ENCODE results near the gene TMEM178B.

The TMEM178B gene

GRCh38 chr7:141451232-141451631 is 377.4 kb downstream of the TMEM178B start:
- no peak overlapping the region for H3K4me3 ChIP-seq (replicated peaks; ENCODE audit: low read depth, low read length)
- no peak for DNase-seq (ENCODE audit: low read depth)
- TF ChIP-seq CTCF (IDR thresholded peaks at IDR 0.05; ENCODE audit: low read length, missing control alignments), result no peak

GRCh38 chr7:141452911-141453310 is 379.0 kb downstream of the TMEM178B start:
- no peak overlapping the region for H3K4me3 ChIP-seq (replicated peaks; ENCODE audit: low read depth, low read length)
- TF ChIP-seq CTCF (IDR thresholded peaks at IDR 0.05; ENCODE audit: low read length, missing control alignments), result no peak
- no peak for DNase-seq (ENCODE audit: low read depth)

- TF ChIP-seq CTCF (IDR thresholded peaks at IDR 0.05; ENCODE audit: low read length, missing control alignments), result no peak
- no peak for DNase-seq (ENCODE audit: low read depth)
- no peak overlapping the region for H3K4me3 ChIP-seq (replicated peaks; ENCODE audit: low read depth, low read length)
Observed at GRCh38 chr7:141454338-141454737, 380.5 kb downstream of the TMEM178B start.

- no peak for TF ChIP-seq CTCF (IDR thresholded peaks at IDR 0.05; ENCODE audit: low read length, missing control alignments)
- no peak overlapping the region for H3K4me3 ChIP-seq (replicated peaks; ENCODE audit: low read depth, low read length)
- DNase-seq (ENCODE audit: low read depth), result no peak
Observed at GRCh38 chr7:141455723-141456122, 381.9 kb downstream of the TMEM178B start.

- H3K4me3 ChIP-seq (replicated peaks; ENCODE audit: low read depth, low read length), result no peak overlapping the region
- TF ChIP-seq CTCF (IDR thresholded peaks at IDR 0.05; ENCODE audit: low read length, missing control alignments), result no peak
- no peak for DNase-seq (ENCODE audit: low read depth)
Observed at GRCh38 chr7:141456298-141456697, 382.4 kb downstream of the TMEM178B start.

- no peak for TF ChIP-seq CTCF (IDR thresholded peaks at IDR 0.05; ENCODE audit: low read length, missing control alignments)
- no peak overlapping the region for H3K4me3 ChIP-seq (replicated peaks; ENCODE audit: low read depth, low read length)
- DNase-seq (ENCODE audit: low read depth), result no peak
Observed at GRCh38 chr7:141456711-141457110, 382.8 kb downstream of the TMEM178B start.
